HepG2 (cell line): ENCODE results near the gene TUBA3C. TPM values are rescaled to one million over a fixed set of nuclear protein-coding genes. Genes with fewer than 3 reads are reported as not detected.

ENCODE experiments used
- ATAC-seq: fragments of 200-7000 bp; cut with Tn5 transposase; 3 replicates; pipeline ENCODE4 v1.9.1; 2020; ENCODE audit warnings: mild to moderate bottlenecking, moderate library complexity
- BruUV-seq: library from RNA; stranded (reverse); fragments of 400-500 nt; replicated peaks from 2 replicates; lab custom pipeline; 2021; lab: Mats Ljungman, UMichigan
- CTCF ChIA-PET: fragments of 300-600 bp; formaldehyde crosslinking; extraction: SDS; loops from one replicate; lab custom pipeline; 2021; ENCODE audit warnings: low total read pairs, inconsistent platforms, low intra/inter-chr PET ratio; lab: Yijun Ruan, JAX
- POLR2A ChIA-PET: fragments of 350-600 bp; sonication (Branson Sonifier 250); formaldehyde crosslinking; loops from one replicate; lab custom pipeline; 2020; ENCODE audit warnings: antibody characterized with exemption, inconsistent platforms; lab: Yijun Ruan, JAX
- DNase-seq: peaks from one replicate; pipeline ENCODE4 v3.0.0-alpha.2; 2015; ENCODE audit warnings: low spot score
- FAIRE-seq: peaks from 3 replicates; lab custom pipeline; 2011; peaks lifted over from hg19 to GRCh38; lab: Jason Lieb, UNC
- H2AFZ ChIP-seq: one replicate; pipeline ENCODE4 v1.6.1; 2011; ENCODE audit warnings: low read length, inconsistent platforms
- H3K27ac ChIP-seq: fragments of 300-600 bp; 3 replicates; pipeline ENCODE4 v1.8.0; 2011; ENCODE audit warnings: mixed run types, mild to moderate bottlenecking, mixed read lengths, low read length, inconsistent platforms; ENCODE audit not compliant: insufficient read depth; ENCODE audit errors: extremely low read length
- H3K27me3 ChIP-seq, 2 experiments: fragments of 200-600 bp in 1 of 2; 2 replicates in 1 of 2; 3 replicates in 1 of 2; pipeline versions ENCODE4 v1.6.0 to v1.8.0; 2011; ENCODE audit warnings: low read length in 2 of 2, mild to moderate bottlenecking in 2 of 2, moderate library complexity in 2 of 2, inconsistent platforms in 1 of 2; ENCODE audit not compliant: insufficient read depth in 2 of 2, control insufficient read depth in 1 of 2
- H3K36me3 ChIP-seq, 2 experiments: fragments of 200-600 bp in 1 of 2; replicated peaks in 1 of 2; 2 replicates in 1 of 2; 3 replicates in 1 of 2; pipeline versions ENCODE4 v1.5.1 to v1.8.0; 2011; ENCODE audit warnings: low read length in 2 of 2, inconsistent platforms in 1 of 2; ENCODE audit not compliant: insufficient read depth in 2 of 2, control insufficient read depth in 1 of 2
- H3K4me1 ChIP-seq: 2 replicates; pipeline ENCODE4 v1.5.1; 2012; ENCODE audit warnings: low read length, inconsistent platforms; ENCODE audit not compliant: insufficient read depth
- H3K4me2 ChIP-seq: 2 replicates; pipeline ENCODE4 v1.6.0; 2011; ENCODE audit warnings: low read depth, low read length, inconsistent platforms
- H3K4me3 ChIP-seq, 3 experiments: fragments of 200-600 bp in 1 of 3; sonication (generic), shearing (Covaris generic) in 1 of 3; replicated peaks in 1 of 3; 2 replicates each; pipeline ENCODE4 v1.5.1; 2011 to 2016; ENCODE audit warnings: low read length in 3 of 3, inconsistent platforms in 2 of 3, low read depth in 2 of 3, mild to moderate bottlenecking in 2 of 3, control low read depth in 1 of 3, mixed read lengths in 1 of 3; ENCODE audit not compliant: insufficient read depth in 1 of 3
- H3K79me2 ChIP-seq: one replicate; pipeline ENCODE4 v1.6.1; 2011; ENCODE audit warnings: low read length, inconsistent platforms; ENCODE audit not compliant: insufficient read depth
- H3K9ac ChIP-seq: 2 replicates; pipeline ENCODE4 v1.6.0; 2011; ENCODE audit warnings: mild to moderate bottlenecking, low read depth, low read length, inconsistent platforms; ENCODE audit not compliant: insufficient read depth
- H3K9me3 ChIP-seq: 2 replicates; pipeline ENCODE4 v1.5.1; 2012; ENCODE audit warnings: mild to moderate bottlenecking, low read length
- H4K20me1 ChIP-seq: 2 replicates; pipeline ENCODE4 v1.6.0; 2011; ENCODE audit warnings: inconsistent platforms, mild to moderate bottlenecking, low read length, moderate library complexity; ENCODE audit not compliant: insufficient read depth
- TBP ChIP-seq: sonication (generic); formaldehyde crosslinking; IDR thresholded peaks from 2 replicates; pipeline ENCODE4 v1.5.0; 2020; ENCODE audit warnings: missing genetic modification reagents
- ZBTB21 ChIP-seq: sonication (generic); formaldehyde crosslinking; IDR thresholded peaks from 2 replicates; pipeline ENCODE4 v1.4.0; 2020; ENCODE audit warnings: missing genetic modification reagents
- ZNF101 ChIP-seq: sonication (generic); formaldehyde crosslinking; IDR thresholded peaks from 2 replicates; pipeline ENCODE4 v1.4.0; 2020; ENCODE audit warnings: mild to moderate bottlenecking, low read depth, missing genetic modification reagents, borderline replicate concordance
- ZNF138 ChIP-seq: sonication (generic); formaldehyde crosslinking; IDR thresholded peaks from 2 replicates; pipeline ENCODE4 v1.5.0; 2020; ENCODE audit warnings: mild to moderate bottlenecking, low read depth, missing genetic modification reagents
- ZNF24 ChIP-seq: fragments of 450-650 bp; IDR thresholded peaks from 2 replicates; pipeline ENCODE4 v1.6.1; 2017; ENCODE audit warnings: antibody characterized with exemption, mild to moderate bottlenecking
- ZNF282 ChIP-seq: fragments of 450-650 bp; IDR thresholded peaks from 2 replicates; pipeline ENCODE4 v1.6.1; 2018; ENCODE audit not compliant: partially characterized antibody
- ZNF501 ChIP-seq: sonication (generic); formaldehyde crosslinking; IDR thresholded peaks from 2 replicates; pipeline ENCODE4 v1.5.1; 2020; ENCODE audit warnings: mild to moderate bottlenecking, moderate library complexity, missing genetic modification reagents
- ZNF7 ChIP-seq: IDR thresholded peaks from 2 replicates; pipeline ENCODE4 v1.6.1; 2016; ENCODE audit warnings: missing biosample characterization, missing genetic modification reagents
- ZNF710 ChIP-seq: sonication (generic); formaldehyde crosslinking; IDR thresholded peaks from 2 replicates; pipeline ENCODE4 v1.5.0; 2020; ENCODE audit warnings: mild to moderate bottlenecking, missing genetic modification reagents, borderline replicate concordance
- WGBS: methylation state at CpG from one replicate; pipeline ENCODE4 v1.1.6; 2017; ENCODE audit warnings: low lambda C conversion rate; 5-methylcytosine and 5-hydroxymethylcytosine counted together
- in situ Hi-C: cut with HindIII; loops from 2 replicates; pipeline ENCODE4 v1.10.0; 2017; ENCODE audit warnings: low pct_unique_long_range_greater_than_20kb; ENCODE audit not compliant: extremely low pct_ligation_motif_present
- intact Hi-C: fragments of 100-400 bp; cut with micrococcal nuclease; formaldehyde crosslinking; loops from one replicate; pipeline ENCODE4 v1.10.0; 2022; ENCODE audit not compliant: unreplicated experiment
- polyA plus RNA-seq, 8 experiments: library from polyadenylated mRNA; depleted of rRNA in 3 of 8; stranded (reverse) in 7 of 8; unstranded in 1 of 8; fragments of >200 nt; fragmentation: Illumina TruSeq in 4 of 8; extraction: Trizol in 4 of 8; gene quantifications; 2 replicates each; pipeline versions ENCODE4 v1.2.1 to v1.2.3, GENCODE V29; 2011 to 2016; ENCODE audit warnings: low read depth in 4 of 8, missing spikeins in 1 of 8, mixed read lengths in 1 of 8; ENCODE audit not compliant: insufficient read depth in 1 of 8
- total RNA-seq, 5 experiments: library from RNA; depleted of rRNA; stranded (reverse); fragments of >200 nt; fragmentation: Illumina TruSeq; extraction: Trizol; gene quantifications; 2 replicates each; pipeline ENCODE4 v1.2.3, GENCODE V29; 2016; ENCODE audit warnings: low read depth in 1 of 5
- TF ChIP-seq, protein P1 (sequence below): sonication (generic); formaldehyde crosslinking; IDR thresholded peaks from 2 replicates; pipeline ENCODE4 v1.8.0; 2022; ENCODE audit warnings: missing genetic modification reagents, mild to moderate bottlenecking, moderate library complexity, borderline replicate concordance

The TUBA3C gene
- total and polyA plus RNA-seq, 2 of the 13 experiments (the other 11 are each of a cell fraction or from before 2014, with no cell fraction given) = not detected

- TF ChIP-seq ZNF282 = no peak
- TF ChIP-seq, protein P1, sequence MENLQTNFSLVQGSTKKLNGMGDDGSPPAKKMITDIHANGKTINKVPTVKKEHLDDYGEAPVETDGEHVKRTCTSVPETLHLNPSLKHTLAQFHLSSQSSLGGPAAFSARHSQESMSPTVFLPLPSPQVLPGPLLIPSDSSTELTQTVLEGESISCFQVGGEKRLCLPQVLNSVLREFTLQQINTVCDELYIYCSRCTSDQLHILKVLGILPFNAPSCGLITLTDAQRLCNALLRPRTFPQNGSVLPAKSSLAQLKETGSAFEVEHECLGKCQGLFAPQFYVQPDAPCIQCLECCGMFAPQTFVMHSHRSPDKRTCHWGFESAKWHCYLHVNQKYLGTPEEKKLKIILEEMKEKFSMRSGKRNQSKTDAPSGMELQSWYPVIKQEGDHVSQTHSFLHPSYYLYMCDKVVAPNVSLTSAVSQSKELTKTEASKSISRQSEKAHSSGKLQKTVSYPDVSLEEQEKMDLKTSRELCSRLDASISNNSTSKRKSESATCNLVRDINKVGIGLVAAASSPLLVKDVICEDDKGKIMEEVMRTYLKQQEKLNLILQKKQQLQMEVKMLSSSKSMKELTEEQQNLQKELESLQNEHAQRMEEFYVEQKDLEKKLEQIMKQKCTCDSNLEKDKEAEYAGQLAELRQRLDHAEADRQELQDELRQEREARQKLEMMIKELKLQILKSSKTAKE (CRISPR knock-in tag) = no peak
- TF ChIP-seq ZNF501 (CRISPR knock-in tag) = no peak
- no peak for TF ChIP-seq ZNF138
These were observed 25.4 kb downstream of the TUBA3C start (continued) for GRCh38 chr13:19156013-19156825.

- DNase-seq = no peak
- in situ Hi-C loops (loop anchor here (10.0 kb wide), 1 partner anchor 439 kb away; no protein-coding TSS in a partner anchor), intact Hi-C loops (no loop called here)
- ATAC-seq = no peak
- TF ChIP-seq ZNF710 (no peak), ZNF24 (no peak), ZNF7 (CRISPR knock-in tag) (no peak), ZNF101 (no peak), ZBTB21 (CRISPR knock-in tag) (no peak), TBP (CRISPR knock-in tag) (no peak)
- ChIA-PET POLR2A (no interaction called here), CTCF (no interaction called here)
- Histone ChIP-seq H3K79me2 (no peaks in the 10 kb centered on the region), H3K4me1 (no peaks in the 10 kb centered on the region), H4K20me1 (no peaks in the 10 kb centered on the region), H3K27me3 (no peaks in the 10 kb centered on the region), H3K9me3 (no peaks in the 10 kb centered on the region), H3K27ac (no peak overlapping the region), H3K4me3 (no peak overlapping the region), H3K36me3 (no peaks in the 10 kb centered on the region), H3K9ac (no peak overlapping the region), H2AFZ (no peak overlapping the region), H3K4me2 (no peak overlapping the region)
- FAIRE-seq = no peak
- no TSS peak for BruUV-seq
- 0% methylated on average over 2 of the region's 6 CpGs for WGBS
These were observed 26.2 kb downstream of the TUBA3C start for GRCh38 chr13:19155321-19155861.
